WTC11 (cell line): ENCODE measurements around the gene DSE. TPM values are rescaled to one million over a fixed set of nuclear protein-coding genes. Genes with fewer than 3 reads are reported as not detected.

ENCODE experiments used
- ATAC-seq: fragments of 200-7000 bp; cut with Tn5 transposase; 2 replicates; pipeline ENCODE4 v1.10.0; 2021; ENCODE audit warnings: mild to moderate bottlenecking, moderate library complexity
- CTCF ChIA-PET: fragments of 300-600 bp; sonication (Branson Sonifier 250); formaldehyde crosslinking; loops from one replicate; lab custom pipeline; 2021; ENCODE audit warnings: antibody characterized with exemption; lab: Charles Lee
- POLR2A ChIA-PET: fragments of 350-600 bp; sonication (Branson Sonifier 250); formaldehyde crosslinking; loops from one replicate; lab custom pipeline; 2021; ENCODE audit warnings: antibody characterized with exemption; lab: Charles Lee
- DNase-seq: peaks from one replicate; pipeline ENCODE4 v3.0.0; 2021; ENCODE audit warnings: low spot score
- H3K27ac Mint-ChIP-seq: 2 replicates; pipeline ENCODE4 v1.8.0; 2021; ENCODE audit warnings: mixed read lengths
- H3K27me3 Mint-ChIP-seq: 2 replicates; pipeline ENCODE4 v1.8.0; 2021; ENCODE audit warnings: low read depth, mild to moderate bottlenecking, moderate library complexity, mixed read lengths
- H3K36me3 Mint-ChIP-seq: 2 replicates; pipeline ENCODE4 v1.8.0; 2021; ENCODE audit warnings: mixed read lengths
- H3K4me1 Mint-ChIP-seq: 2 replicates; pipeline ENCODE4 v1.8.0; 2022; ENCODE audit warnings: mixed read lengths
- H3K4me3 Mint-ChIP-seq: 2 replicates; pipeline ENCODE4 v1.8.0; 2021; ENCODE audit warnings: mild to moderate bottlenecking, moderate library complexity, mixed read lengths
- H3K9me3 Mint-ChIP-seq: 2 replicates; pipeline ENCODE4 v1.8.0; 2021; ENCODE audit warnings: mixed read lengths
- ATF1 ChIP-seq: sonication (generic); formaldehyde crosslinking; IDR thresholded peaks from 2 replicates; pipeline ENCODE4 v1.8.1; 2023; ENCODE audit warnings: mild to moderate bottlenecking, moderate library complexity, missing genetic modification reagents
- CREB1 ChIP-seq: sonication (generic); formaldehyde crosslinking; IDR thresholded peaks from 2 replicates; pipeline ENCODE4 v1.8.0; 2023; ENCODE audit warnings: mild to moderate bottlenecking, missing genetic modification reagents
- EMX1 ChIP-seq: fragments of 250-450 bp; sonication (Bioruptor Pico); IDR thresholded peaks from 2 replicates; pipeline ENCODE4 v1.8.0; 2021; ENCODE audit warnings: mild to moderate bottlenecking
- HMGA2 ChIP-seq: fragments of 250-450 bp; sonication (Bioruptor Pico); IDR thresholded peaks from 2 replicates; pipeline ENCODE4 v1.4.0; 2021; ENCODE audit warnings: mild to moderate bottlenecking, moderate library complexity
- JUN ChIP-seq: sonication (generic); formaldehyde crosslinking; IDR thresholded peaks from 2 replicates; pipeline ENCODE4 v1.8.0; 2023; ENCODE audit warnings: mild to moderate bottlenecking, missing genetic modification reagents
- NFATC4 ChIP-seq: fragments of 250-450 bp; sonication (Bioruptor Pico); IDR thresholded peaks from 2 replicates; pipeline ENCODE4 v1.9.0; 2021; ENCODE audit warnings: mild to moderate bottlenecking
- RORB ChIP-seq: fragments of 250-450 bp; sonication (Bioruptor Pico); IDR thresholded peaks from 2 replicates; pipeline ENCODE4 v1.9.0; 2021; ENCODE audit warnings: mild to moderate bottlenecking
- TP53 ChIP-seq: sonication (generic); formaldehyde crosslinking; IDR thresholded peaks from 2 replicates; pipeline ENCODE4 v1.8.1; 2023; ENCODE audit warnings: mild to moderate bottlenecking, missing genetic modification reagents
- ZNF121 ChIP-seq: sonication (generic); formaldehyde crosslinking; IDR thresholded peaks from 2 replicates; pipeline ENCODE4 v1.8.0; 2023; ENCODE audit warnings: missing genetic modification reagents
- ZNF396 ChIP-seq: fragments of 250-450 bp; sonication (Bioruptor Pico); IDR thresholded peaks from 2 replicates; pipeline ENCODE4 v1.8.0; 2021; ENCODE audit warnings: mild to moderate bottlenecking, moderate library complexity, borderline replicate concordance
- ZNF416 ChIP-seq: fragments of 250-450 bp; sonication (Bioruptor Pico); IDR thresholded peaks from 2 replicates; pipeline ENCODE4 v1.9.0; 2021; ENCODE audit warnings: mild to moderate bottlenecking, inconsistent platforms
- ZNF423 ChIP-seq: fragments of 250-450 bp; sonication (Bioruptor Pico); IDR thresholded peaks from 2 replicates; pipeline ENCODE4 v2.1.2; 2022; ENCODE audit warnings: mild to moderate bottlenecking, moderate library complexity
- ZNF671 ChIP-seq: fragments of 250-450 bp; sonication (Bioruptor Pico); IDR thresholded peaks from 2 replicates; pipeline ENCODE4 v1.8.0; 2021; ENCODE audit warnings: mild to moderate bottlenecking
- total RNA-seq: library from RNA; stranded (reverse); gene quantifications from 3 replicates; pipeline ENCODE4 v1.2.3, GENCODE V29; 2021
- TF ChIP-seq, protein P1 (sequence below): sonication (generic); formaldehyde crosslinking; IDR thresholded peaks from 2 replicates; pipeline ENCODE4 v1.8.1; 2023; ENCODE audit warnings: mild to moderate bottlenecking, missing genetic modification reagents, borderline replicate concordance
- TF ChIP-seq, protein P2 (sequence below): sonication (generic); formaldehyde crosslinking; conservative IDR thresholded peaks from 2 replicates; pipeline ENCODE4 v1.8.1; 2022; ENCODE audit warnings: mild to moderate bottlenecking, missing genetic modification reagents
- TF ChIP-seq, protein P3 (sequence below): sonication (generic); formaldehyde crosslinking; IDR thresholded peaks from 2 replicates; pipeline ENCODE4 v1.8.0; 2023; ENCODE audit warnings: missing genetic modification reagents
- TF ChIP-seq, protein P4 (sequence below): fragments of 250-450 bp; sonication (Bioruptor Pico); IDR thresholded peaks from 2 replicates; pipeline ENCODE4 v1.9.0; 2021; ENCODE audit warnings: mild to moderate bottlenecking
- TF ChIP-seq, protein P5 (sequence below): fragments of 250-450 bp; sonication (Bioruptor Pico); IDR thresholded peaks from 2 replicates; pipeline ENCODE4 v2.1.2; 2022; ENCODE audit warnings: mild to moderate bottlenecking, moderate library complexity
- TF ChIP-seq, protein P6 (sequence below): sonication (generic); formaldehyde crosslinking; IDR thresholded peaks from 2 replicates; pipeline ENCODE4 v1.8.0; 2023; ENCODE audit warnings: missing genetic modification reagents, mild to moderate bottlenecking, borderline replicate concordance

DSE gene
- total RNA-seq, 1 experiment from 2014 or later = 78.3 TPM

DNA sequence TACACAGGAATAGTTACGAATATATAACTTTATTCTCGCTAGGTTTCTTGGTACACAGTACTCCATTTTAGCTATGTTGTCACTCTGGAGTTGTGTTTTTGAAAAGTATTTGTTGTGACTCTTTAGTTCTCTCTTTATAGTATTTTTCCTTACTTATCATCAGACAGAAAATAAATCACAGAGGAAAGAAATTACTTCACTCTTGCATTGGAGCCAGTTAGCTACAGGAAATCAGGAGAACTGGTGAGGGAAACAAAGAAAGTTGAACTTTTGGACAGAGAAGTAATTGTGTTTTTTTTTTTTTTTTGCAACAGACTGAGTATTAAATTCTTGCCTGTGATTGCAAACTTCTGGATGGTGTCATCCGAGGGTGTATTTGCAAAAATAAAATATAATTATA, 33.9 kb downstream of the DSE start:
- Mint-ChIP-seq H3K9me3 (no peaks in the 10 kb centered on the region), H3K4me3 (no peak overlapping the region), H3K4me1 (peaks cover 54% of the 10 kb centered on the region), H3K36me3 (peaks cover 17% of the 10 kb centered on the region), H3K27me3 (no peaks in the 10 kb centered on the region), H3K27ac (peak overlapping the region; percentile 85)
- ChIA-PET POLR2A (interaction anchor here (1.3 kb wide), 1 partner anchor 33 kb away, joined by 3 read pairs; no protein-coding TSS in a partner anchor), CTCF (interaction anchor here (1.5 to 2.6 kb wide), 2 partner anchors 11 to 136 kb away, joined by 5 to 10 read pairs; no protein-coding TSS in a partner anchor)
- ATAC-seq (no peak), DNase-seq (no peak)
- TF ChIP-seq, protein P1, sequence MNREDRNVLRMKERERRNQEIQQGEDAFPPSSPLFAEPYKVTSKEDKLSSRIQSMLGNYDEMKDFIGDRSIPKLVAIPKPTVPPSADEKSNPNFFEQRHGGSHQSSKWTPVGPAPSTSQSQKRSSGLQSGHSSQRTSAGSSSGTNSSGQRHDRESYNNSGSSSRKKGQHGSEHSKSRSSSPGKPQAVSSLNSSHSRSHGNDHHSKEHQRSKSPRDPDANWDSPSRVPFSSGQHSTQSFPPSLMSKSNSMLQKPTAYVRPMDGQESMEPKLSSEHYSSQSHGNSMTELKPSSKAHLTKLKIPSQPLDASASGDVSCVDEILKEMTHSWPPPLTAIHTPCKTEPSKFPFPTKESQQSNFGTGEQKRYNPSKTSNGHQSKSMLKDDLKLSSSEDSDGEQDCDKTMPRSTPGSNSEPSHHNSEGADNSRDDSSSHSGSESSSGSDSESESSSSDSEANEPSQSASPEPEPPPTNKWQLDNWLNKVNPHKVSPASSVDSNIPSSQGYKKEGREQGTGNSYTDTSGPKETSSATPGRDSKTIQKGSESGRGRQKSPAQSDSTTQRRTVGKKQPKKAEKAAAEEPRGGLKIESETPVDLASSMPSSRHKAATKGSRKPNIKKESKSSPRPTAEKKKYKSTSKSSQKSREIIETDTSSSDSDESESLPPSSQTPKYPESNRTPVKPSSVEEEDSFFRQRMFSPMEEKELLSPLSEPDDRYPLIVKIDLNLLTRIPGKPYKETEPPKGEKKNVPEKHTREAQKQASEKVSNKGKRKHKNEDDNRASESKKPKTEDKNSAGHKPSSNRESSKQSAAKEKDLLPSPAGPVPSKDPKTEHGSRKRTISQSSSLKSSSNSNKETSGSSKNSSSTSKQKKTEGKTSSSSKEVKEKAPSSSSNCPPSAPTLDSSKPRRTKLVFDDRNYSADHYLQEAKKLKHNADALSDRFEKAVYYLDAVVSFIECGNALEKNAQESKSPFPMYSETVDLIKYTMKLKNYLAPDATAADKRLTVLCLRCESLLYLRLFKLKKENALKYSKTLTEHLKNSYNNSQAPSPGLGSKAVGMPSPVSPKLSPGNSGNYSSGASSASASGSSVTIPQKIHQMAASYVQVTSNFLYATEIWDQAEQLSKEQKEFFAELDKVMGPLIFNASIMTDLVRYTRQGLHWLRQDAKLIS = no peak
- no peak for TF ChIP-seq ZNF671
- no peak for TF ChIP-seq HMGA2 (CRISPR knock-in tag)
- no peak for TF ChIP-seq ZNF423 (CRISPR knock-in tag)
- TF ChIP-seq RORB (CRISPR knock-in tag) = no peak
- TF ChIP-seq TP53 (CRISPR knock-in tag) = no peak

DNA sequence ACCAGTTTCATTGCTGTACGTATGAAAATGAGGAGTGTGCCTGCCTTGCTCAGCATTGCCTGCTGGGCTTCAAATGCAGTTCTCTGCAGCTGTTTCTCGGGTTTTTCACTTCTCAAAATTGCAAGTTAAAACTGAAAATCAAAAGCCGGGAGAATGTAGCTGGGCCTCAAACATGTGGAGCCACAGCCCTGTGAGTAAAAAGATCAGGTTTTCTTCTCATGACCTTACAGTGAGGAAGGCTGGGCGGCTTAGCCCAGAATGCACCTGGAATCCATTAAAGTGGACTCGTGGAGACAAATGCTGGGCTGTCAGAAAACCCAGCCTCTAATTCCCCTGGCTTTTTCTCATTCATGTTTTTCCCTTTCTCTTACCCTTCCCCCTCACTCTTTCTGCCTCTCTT, 34.4 kb downstream of the DSE start:
- H3K4me1 Mint-ChIP-seq = peaks cover 54% of the 10 kb centered on the region
- H3K4me3 Mint-ChIP-seq = peak overlapping the region; percentile 14
- peak overlapping the region; percentile 90 for H3K27ac Mint-ChIP-seq
- ATAC-seq = peak; percentile 45
- ChIA-PET CTCF (interaction anchor here (1.5 to 2.6 kb wide), 2 partner anchors 11 to 136 kb away, joined by 5 to 10 read pairs; no protein-coding TSS in a partner anchor), POLR2A (interaction anchor here (1.3 kb wide), 1 partner anchor 33 kb away, joined by 3 read pairs; no protein-coding TSS in a partner anchor)
- no peak for DNase-seq
- H3K36me3 Mint-ChIP-seq = peaks cover 14% of the 10 kb centered on the region
- H3K9me3 Mint-ChIP-seq = no peaks in the 10 kb centered on the region
- H3K27me3 Mint-ChIP-seq = no peaks in the 10 kb centered on the region
- TF ChIP-seq HMGA2 (CRISPR knock-in tag) = no peak
- no peak for TF ChIP-seq ZNF416 (CRISPR knock-in tag)
- no peak for TF ChIP-seq JUN (CRISPR knock-in tag)
- TF ChIP-seq, protein P1 = no peak
- no peak for TF ChIP-seq CREB1 (CRISPR knock-in tag)
- TF ChIP-seq, protein P2, sequence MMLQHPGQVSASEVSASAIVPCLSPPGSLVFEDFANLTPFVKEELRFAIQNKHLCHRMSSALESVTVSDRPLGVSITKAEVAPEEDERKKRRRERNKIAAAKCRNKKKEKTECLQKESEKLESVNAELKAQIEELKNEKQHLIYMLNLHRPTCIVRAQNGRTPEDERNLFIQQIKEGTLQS (CRISPR knock-in tag) = no peak
- TF ChIP-seq, protein P3, sequence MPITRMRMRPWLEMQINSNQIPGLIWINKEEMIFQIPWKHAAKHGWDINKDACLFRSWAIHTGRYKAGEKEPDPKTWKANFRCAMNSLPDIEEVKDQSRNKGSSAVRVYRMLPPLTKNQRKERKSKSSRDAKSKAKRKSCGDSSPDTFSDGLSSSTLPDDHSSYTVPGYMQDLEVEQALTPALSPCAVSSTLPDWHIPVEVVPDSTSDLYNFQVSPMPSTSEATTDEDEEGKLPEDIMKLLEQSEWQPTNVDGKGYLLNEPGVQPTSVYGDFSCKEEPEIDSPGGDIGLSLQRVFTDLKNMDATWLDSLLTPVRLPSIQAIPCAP (CRISPR knock-in tag) = no peak
- no peak for TF ChIP-seq ZNF121 (CRISPR knock-in tag)
- TF ChIP-seq, protein P4, sequence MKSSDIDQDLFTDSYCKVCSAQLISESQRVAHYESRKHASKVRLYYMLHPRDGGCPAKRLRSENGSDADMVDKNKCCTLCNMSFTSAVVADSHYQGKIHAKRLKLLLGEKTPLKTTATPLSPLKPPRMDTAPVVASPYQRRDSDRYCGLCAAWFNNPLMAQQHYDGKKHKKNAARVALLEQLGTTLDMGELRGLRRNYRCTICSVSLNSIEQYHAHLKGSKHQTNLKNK (CRISPR knock-in tag) = no peak
- no peak for TF ChIP-seq ZNF396 (CRISPR knock-in tag)
- TF ChIP-seq ZNF671 = no peak
- TF ChIP-seq NFATC4 (CRISPR knock-in tag) = no peak
- no peak for TF ChIP-seq EMX1 (CRISPR knock-in tag)
- TF ChIP-seq, protein P5, sequence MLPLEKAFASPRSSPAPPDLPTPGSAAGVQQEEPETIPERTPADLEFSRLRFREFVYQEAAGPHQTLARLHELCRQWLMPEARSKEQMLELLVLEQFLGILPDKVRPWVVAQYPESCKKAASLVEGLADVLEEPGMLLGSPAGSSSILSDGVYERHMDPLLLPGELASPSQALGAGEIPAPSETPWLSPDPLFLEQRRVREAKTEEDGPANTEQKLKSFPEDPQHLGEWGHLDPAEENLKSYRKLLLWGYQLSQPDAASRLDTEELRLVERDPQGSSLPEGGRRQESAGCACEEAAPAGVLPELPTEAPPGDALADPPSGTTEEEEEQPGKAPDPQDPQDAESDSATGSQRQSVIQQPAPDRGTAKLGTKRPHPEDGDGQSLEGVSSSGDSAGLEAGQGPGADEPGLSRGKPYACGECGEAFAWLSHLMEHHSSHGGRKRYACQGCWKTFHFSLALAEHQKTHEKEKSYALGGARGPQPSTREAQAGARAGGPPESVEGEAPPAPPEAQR (CRISPR knock-in tag) = no peak
- no peak for TF ChIP-seq ATF1
- TF ChIP-seq, protein P6, sequence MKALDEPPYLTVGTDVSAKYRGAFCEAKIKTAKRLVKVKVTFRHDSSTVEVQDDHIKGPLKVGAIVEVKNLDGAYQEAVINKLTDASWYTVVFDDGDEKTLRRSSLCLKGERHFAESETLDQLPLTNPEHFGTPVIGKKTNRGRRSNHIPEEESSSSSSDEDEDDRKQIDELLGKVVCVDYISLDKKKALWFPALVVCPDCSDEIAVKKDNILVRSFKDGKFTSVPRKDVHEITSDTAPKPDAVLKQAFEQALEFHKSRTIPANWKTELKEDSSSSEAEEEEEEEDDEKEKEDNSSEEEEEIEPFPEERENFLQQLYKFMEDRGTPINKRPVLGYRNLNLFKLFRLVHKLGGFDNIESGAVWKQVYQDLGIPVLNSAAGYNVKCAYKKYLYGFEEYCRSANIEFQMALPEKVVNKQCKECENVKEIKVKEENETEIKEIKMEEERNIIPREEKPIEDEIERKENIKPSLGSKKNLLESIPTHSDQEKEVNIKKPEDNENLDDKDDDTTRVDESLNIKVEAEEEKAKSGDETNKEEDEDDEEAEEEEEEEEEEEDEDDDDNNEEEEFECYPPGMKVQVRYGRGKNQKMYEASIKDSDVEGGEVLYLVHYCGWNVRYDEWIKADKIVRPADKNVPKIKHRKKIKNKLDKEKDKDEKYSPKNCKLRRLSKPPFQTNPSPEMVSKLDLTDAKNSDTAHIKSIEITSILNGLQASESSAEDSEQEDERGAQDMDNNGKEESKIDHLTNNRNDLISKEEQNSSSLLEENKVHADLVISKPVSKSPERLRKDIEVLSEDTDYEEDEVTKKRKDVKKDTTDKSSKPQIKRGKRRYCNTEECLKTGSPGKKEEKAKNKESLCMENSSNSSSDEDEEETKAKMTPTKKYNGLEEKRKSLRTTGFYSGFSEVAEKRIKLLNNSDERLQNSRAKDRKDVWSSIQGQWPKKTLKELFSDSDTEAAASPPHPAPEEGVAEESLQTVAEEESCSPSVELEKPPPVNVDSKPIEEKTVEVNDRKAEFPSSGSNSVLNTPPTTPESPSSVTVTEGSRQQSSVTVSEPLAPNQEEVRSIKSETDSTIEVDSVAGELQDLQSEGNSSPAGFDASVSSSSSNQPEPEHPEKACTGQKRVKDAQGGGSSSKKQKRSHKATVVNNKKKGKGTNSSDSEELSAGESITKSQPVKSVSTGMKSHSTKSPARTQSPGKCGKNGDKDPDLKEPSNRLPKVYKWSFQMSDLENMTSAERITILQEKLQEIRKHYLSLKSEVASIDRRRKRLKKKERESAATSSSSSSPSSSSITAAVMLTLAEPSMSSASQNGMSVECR (CRISPR knock-in tag) = no peak
